Sciatic nerve (tissue), 2 donors: ENCODE results near the gene CABP7. TPM values are rescaled to one million over a fixed set of nuclear protein-coding genes. Genes with fewer than 3 reads are reported as not detected.

ENCODE experiments used
- ATAC-seq: fragments of 200-7000 bp; cut with Tn5 transposase; one replicate; pipeline ENCODE4 v1.9.1; 2020; ENCODE audit warnings: mild to moderate bottlenecking, moderate library complexity
- DNase-seq: peaks from one replicate; pipeline ENCODE4 v3.0.0-alpha.2; 2020; ENCODE audit warnings: low spot score
- intact Hi-C: fragments of 100-400 bp; cut with DNase I; formaldehyde crosslinking; loops from one replicate; pipeline ENCODE4 v1.14.2; 2022
- total RNA-seq: library from RNA; stranded (reverse); fragmentation: NEBNext Ultra II Directional; extraction: Animal tissue kit (Norgen Biotek cat#: 25700); gene quantifications from one replicate; pipeline ENCODE4 v1.2.1, GENCODE V29; 2021
- donor health status: DM: no; HTN: no; CAD: no.
- donor health status: DM: no; HTN: no; CAD: no.

Gene CABP7
- total RNA-seq, 1 donor from 2014 or later: not detected

GRCh38 chr22:29701155-29701999 lies 18.4 kb upstream of the CABP7 start:
- intact Hi-C loops: no loop called here
- DNase-seq (no peak), ATAC-seq (no peak)

GRCh38 chr22:29702000-29702930 lies 17.5 kb upstream of the CABP7 start:
- DNase-seq: no peak
- no peak for ATAC-seq
- intact Hi-C loops: no loop called here

GRCh38 chr22:29702931-29703501 lies 16.8 kb upstream of the CABP7 start:
- ATAC-seq: no peak
- DNase-seq: peak; percentile 68
- intact Hi-C loops: no loop called here

GRCh38 chr22:29703569-29704195 lies 16.1 kb upstream of the CABP7 start:
- ATAC-seq (no peak), DNase-seq (no peak)
- intact Hi-C loops: no loop called here

- ATAC-seq (peak; percentile 87), DNase-seq (peak; percentile 70)
- intact Hi-C loops: no loop called here
Measured at GRCh38 chr22:29704528-29705285, 15.1 kb upstream of the CABP7 start.

GRCh38 chr22:29705651-29706050 lies 14.2 kb upstream of the CABP7 start:
- DNase-seq (no peak), ATAC-seq (no peak)
- intact Hi-C loops: no loop called here

GRCh38 chr22:29706486-29706885 lies 13.3 kb upstream of the CABP7 start:
- intact Hi-C loops: no loop called here
- ATAC-seq: no peak
- no peak for DNase-seq

- ATAC-seq (no peak), DNase-seq (no peak)
- intact Hi-C loops: no loop called here
Measured at GRCh38 chr22:29707010-29707409, 12.8 kb upstream of the CABP7 start.

- no peak for ATAC-seq
- intact Hi-C loops: no loop called here
- no peak for DNase-seq
Measured at GRCh38 chr22:29707471-29707870, 12.3 kb upstream of the CABP7 start.

- intact Hi-C loops: no loop called here
- ATAC-seq: no peak
- no peak for DNase-seq
Measured at GRCh38 chr22:29710193-29710592, 9.6 kb upstream of the CABP7 start.

GRCh38 chr22:29710922-29711593 lies 8.7 kb upstream of the CABP7 start:
- DNase-seq: no peak
- no peak for ATAC-seq
- intact Hi-C loops: no loop called here

- ATAC-seq (no peak), DNase-seq (no peak)
- intact Hi-C loops: no loop called here
Measured at GRCh38 chr22:29712119-29712518, 7.7 kb upstream of the CABP7 start.

- ATAC-seq: no peak
- no peak for DNase-seq
- intact Hi-C loops: no loop called here
Measured at GRCh38 chr22:29713156-29713727, 6.6 kb upstream of the CABP7 start.

- no peak for ATAC-seq
Measured at GRCh38 chr22:29715240-29715639, 4.6 kb upstream of the CABP7 start.

GRCh38 chr22:29715705-29716104 lies 4.1 kb upstream of the CABP7 start:
- intact Hi-C loops: no loop called here
- no peak for ATAC-seq

More at GRCh38 chr22:29715240-29715639, 4.6 kb upstream of the CABP7 start:
- DNase-seq: no peak
- intact Hi-C loops: no loop called here

GRCh38 chr22:29716814-29717545 lies 2.8 kb upstream of the CABP7 start:
- intact Hi-C loops: no loop called here
- peak; percentile 80 for DNase-seq
- peak; percentile 85 for ATAC-seq

More at GRCh38 chr22:29715705-29716104, 4.1 kb upstream of the CABP7 start:
- no peak for DNase-seq

- DNase-seq (no peak), ATAC-seq (no peak)
- intact Hi-C loops: no loop called here
Measured at GRCh38 chr22:29717789-29718188, 2.0 kb upstream of the CABP7 start.
